ENCODE measurements around the gene CHST1.

GRCh38 chr11:45655831-45656230 is 9.6 kb downstream of the CHST1 start:
- TF ChIP-seq RFX5 (IDR thresholded peaks at IDR 0.05) (no peak), CTCF (IDR thresholded peaks at IDR 0.05) (no peak), POLR2A (IDR thresholded peaks at IDR 0.05; ENCODE audit: low read length) (no peak), CBX8 (IDR thresholded peaks at IDR 0.05) (no peak), REST (IDR thresholded peaks at IDR 0.05) (no peak), EP300 (IDR thresholded peaks at IDR 0.05) (no peak), CEBPB (IDR thresholded peaks at IDR 0.05) (no peak), NPAS2 (CRISPR knock-in tag; IDR thresholded peaks at IDR 0.05; ENCODE audit: borderline replicate concordance) (no peak), ELK1 (IDR thresholded peaks at IDR 0.05; ENCODE audit: low read depth, low read length) (no peak), RAD21 (conservative IDR thresholded peaks at IDR 0.05 in 1 of 2, IDR thresholded peaks at IDR 0.05 in 1 of 2) (no peak)
